ENCODE data around the gene SCUBE3.

GRCh38 chr6:35296931-35297600 lies 83.3 kb downstream of the SCUBE3 start:
- TF ChIP-seq POLR2A (IDR thresholded peaks at IDR 0.05; ENCODE audit: low read length) (no peak), GATA1 (IDR thresholded peaks at IDR 0.05; ENCODE audit: low read depth, low read length) (no peak)
